ENCODE measurements around the gene SLC47A2. TPM values are rescaled to one million over a fixed set of nuclear protein-coding genes. Genes with fewer than 3 reads are reported as not detected.

SLC47A2 gene
- total and polyA plus RNA-seq, 8 donors: 0.78 TPM; not detected in 7

- WGBS, 5 donors: 46 to 57% (median 54%) methylated on average over 5 of the region's 5 CpGs
- peak in 1 of 2 donors; percentile 35 for DNase-seq
- Histone ChIP-seq H3K27ac (peak overlapping the region in 3 of 5 donors; percentile 39 to 91 (median 46)), H3K36me3 (peaks cover 20 to 43% (median 37%) of the 10 kb centered on the region in 4 donors), H3K4me1 (peaks cover 45 to 72% (median 65%) of the 10 kb centered on the region in 4 donors), H3K4me3 (peak overlapping the region in 2 of 4 donors; percentile 16 to 75), H3K27me3 (no peaks in the 10 kb centered on the region), H3K9me3 (no peaks in the 10 kb centered on the region)
- intact Hi-C loops (cut with DNase I; ENCODE audit: low total_unique reads): loop anchor here (10.0 kb wide), 1 partner anchor 103 kb away; no protein-coding TSS in a partner anchor
- no peak for TF ChIP-seq EP300 (IDR thresholded peaks at IDR 0.05)
- TF ChIP-seq POLR2A (IDR thresholded peaks at IDR 0.05): no peak
- TF ChIP-seq CTCF (IDR thresholded peaks at IDR 0.05): no peak
- TF ChIP-seq POLR2AphosphoS5 (IDR thresholded peaks at IDR 0.05): no peak
These were observed 64.7 kb downstream of the SLC47A2 start for GRCh38 chr17:19651451-19652238.

- 62 to 77% (median 76%) methylated on average over 1 of the region's 1 CpG for WGBS, 5 donors
- Histone ChIP-seq H3K27me3 (no peaks in the 10 kb centered on the region), H3K4me1 (peaks cover 49 to 64% (median 62%) of the 10 kb centered on the region in 4 donors), H3K9me3 (no peaks in the 10 kb centered on the region), H3K4me3 (peak overlapping the region in 2 of 4 donors; percentile 75 to 79), H3K36me3 (peaks cover 20 to 35% (median 29%) of the 10 kb centered on the region in 4 donors), H3K27ac (peak overlapping the region in 3 of 5 donors; percentile 39 to 91 (median 46))
- intact Hi-C loops (cut with DNase I; ENCODE audit: low total_unique reads): loop anchor here (10.0 kb wide), 1 partner anchor 104 kb away; no protein-coding TSS in a partner anchor
- no peak for DNase-seq
- TF ChIP-seq POLR2AphosphoS5 (IDR thresholded peaks at IDR 0.05) (no peak), POLR2A (IDR thresholded peaks at IDR 0.05) (no peak), CTCF (IDR thresholded peaks at IDR 0.05) (no peak), EP300 (IDR thresholded peaks at IDR 0.05) (no peak)
These were observed 65.6 kb downstream of the SLC47A2 start for GRCh38 chr17:19650826-19651225.

- TF ChIP-seq EP300 (IDR thresholded peaks at IDR 0.05) (no peak), POLR2A (IDR thresholded peaks at IDR 0.05) (no peak), CTCF (IDR thresholded peaks at IDR 0.05) (no peak), POLR2AphosphoS5 (IDR thresholded peaks at IDR 0.05) (no peak)
- Histone ChIP-seq H3K27me3 (no peaks in the 10 kb centered on the region), H3K4me1 (peaks cover 58 to 77% (median 68%) of the 10 kb centered on the region in 4 donors), H3K27ac (peak overlapping the region; percentile 91 to 98 (median 97)), H3K36me3 (peaks cover 12 to 19% (median 13%) of the 10 kb centered on the region in 4 donors), H3K4me3 (peak overlapping the region; percentile 75 to 90 (median 78)), H3K9me3 (no peaks in the 10 kb centered on the region)
- DNase-seq: no peak
- intact Hi-C loops (cut with DNase I; ENCODE audit: low total_unique reads): no loop called here
- 0 to 3% (median 0%) methylated on average over 2 of the region's 2 CpGs for WGBS, 5 donors
These were observed 67.2 kb downstream of the SLC47A2 start for GRCh38 chr17:19649274-19649541.

- intact Hi-C loops (cut with DNase I; ENCODE audit: low total_unique reads): no loop called here
- peaks cover 58 to 79% (median 68%) of the 10 kb centered on the region in 4 donors for H3K4me1 ChIP-seq
- WGBS, 5 donors: 0 to 2% (median 1%) methylated on average over 13 to 71 of the region's 71 CpGs
- H3K9me3 ChIP-seq: no peaks in the 10 kb centered on the region
- TF ChIP-seq POLR2AphosphoS5 (IDR thresholded peaks at IDR 0.05) (peak; percentile 95 to 96 (median 95)), EP300 (IDR thresholded peaks at IDR 0.05) (no peak), CTCF (IDR thresholded peaks at IDR 0.05) (peak in 2 of 7 experiments; percentile 21 to 35), POLR2A (IDR thresholded peaks at IDR 0.05) (peak in 2 of 4 donors; percentile 33 to 78)
- H3K36me3 ChIP-seq: peaks cover 6 to 13% (median 8%) of the 10 kb centered on the region in 4 donors
- H3K27ac ChIP-seq: peak within 1 kb of the TSS; percentile 91 to 98 (median 97)
- H3K4me3 ChIP-seq: peak within 1 kb of the TSS; percentile 75 to 90 (median 78)
- peak; percentile 97 to 98 for DNase-seq
- H3K27me3 ChIP-seq: no peaks in the 10 kb centered on the region
These were observed 67.7 kb downstream of the SLC47A2 start, which contains the start of gene ALDH3A2 for GRCh38 chr17:19648475-19649273. TSS of gene ALDH3A2 (plus strand) at chr17:19648751. CDS start at chr17:19648972, 221 bp downstream.

Measured in stomach (tissue), 9 donors.